ENCODE data around the gene COL7A1. TPM values are rescaled to one million over a fixed set of nuclear protein-coding genes. Genes with fewer than 3 reads are reported as not detected.

The COL7A1 gene
- total and polyA plus RNA-seq, 2 of the 13 experiments (the other 11 are each of a cell fraction or from before 2014, with no cell fraction given) = 2.7 to 11.7 TPM

DNA sequence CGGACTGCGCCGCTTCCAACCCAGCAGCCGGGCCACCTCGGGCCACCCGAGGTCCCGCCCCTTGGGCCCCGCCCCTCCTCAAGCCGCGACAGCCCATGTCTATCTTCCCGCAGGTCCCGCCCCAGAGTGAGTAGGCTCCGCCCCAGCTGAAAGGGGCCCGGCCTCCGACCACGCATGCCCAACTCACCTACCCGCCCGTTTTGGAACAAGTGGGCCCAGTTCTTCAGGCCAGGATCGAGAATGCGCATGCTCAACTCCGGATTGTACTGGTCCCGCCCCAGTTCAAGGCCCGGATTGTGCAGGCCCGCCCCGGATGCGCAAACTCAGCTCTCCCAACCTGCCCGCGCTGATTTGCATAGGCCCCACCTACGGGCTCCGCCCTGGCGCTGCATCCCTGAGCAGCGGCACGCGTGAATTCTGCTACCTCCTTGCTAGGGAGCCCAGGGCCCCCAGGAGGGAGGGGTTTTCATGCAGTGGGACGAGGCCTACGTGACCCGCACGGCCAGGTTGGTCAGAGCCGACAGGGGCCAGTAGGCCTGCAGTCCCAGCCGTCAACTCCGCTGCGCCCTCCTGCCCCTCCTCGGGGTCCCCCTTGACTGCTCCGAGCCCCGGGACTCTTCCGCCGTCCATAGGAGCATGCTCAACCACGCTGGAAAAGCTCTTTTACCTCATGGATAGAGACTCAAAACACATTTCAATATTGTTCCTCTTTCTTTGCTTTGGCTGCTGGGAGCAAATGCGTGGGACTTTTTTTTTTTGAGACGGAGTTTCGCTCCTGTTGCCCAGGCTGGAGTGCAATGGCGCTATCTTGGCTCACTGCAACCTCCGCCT, 38.1 kb downstream of the COL7A1 start, which contains the start of gene PFKFB4 (continued):
- TF ChIP-seq SNAI1 (CRISPR knock-in tag; IDR thresholded peaks at IDR 0.05; ENCODE audit: borderline replicate concordance) (no peak), ZNF260 (CRISPR knock-in tag; IDR thresholded peaks at IDR 0.05; ENCODE audit: borderline replicate concordance, low read depth) (no peak), ZNF329 (CRISPR knock-in tag; IDR thresholded peaks at IDR 0.05; ENCODE audit: low read depth) (peak; percentile 71; the same call in 1 of the 2 replicates), PAF1 (CRISPR knock-in tag; IDR thresholded peaks at IDR 0.05) (no peak), SIN3A (IDR thresholded peaks at IDR 0.05; ENCODE audit: borderline replicate concordance, low read depth, low read length) (peak; percentile 71; the same call in 1 of the 2 replicates), MED13 (CRISPR knock-in tag; IDR thresholded peaks at IDR 0.05) (peak; percentile 60; the same call in 1 of the 2 replicates), ZNF75D (CRISPR knock-in tag; IDR thresholded peaks at IDR 0.05; ENCODE audit: borderline replicate concordance) (no peak), EZH2 (conservative IDR thresholded peaks at IDR 0.05; ENCODE audit: low read depth, low read length) (no peak), ZNF441 (CRISPR knock-in tag; IDR thresholded peaks at IDR 0.05; ENCODE audit: borderline replicate concordance) (no peak; the same call in 1 of the 2 replicates), RFX3 (CRISPR knock-in tag; IDR thresholded peaks at IDR 0.05) (no peak), NCOA1 (CRISPR knock-in tag; IDR thresholded peaks at IDR 0.05) (no peak), ZFP36 (IDR thresholded peaks at IDR 0.05; ENCODE audit: borderline replicate concordance, low read depth, low read length, partially characterized antibody) (no peak), FOXP1 (IDR thresholded peaks at IDR 0.05) (no peak), FOXP1 (CRISPR knock-in tag; IDR thresholded peaks at IDR 0.05) (peak; percentile 63; the same call in 1 of the 2 replicates), SMAD9 (CRISPR knock-in tag; IDR thresholded peaks at IDR 0.05) (no peak), NKX3-1 (CRISPR knock-in tag; IDR thresholded peaks at IDR 0.05) (no peak), HNRNPL (IDR thresholded peaks at IDR 0.05; ENCODE audit: low read depth, low read length) (no peak), AHR (CRISPR knock-in tag; IDR thresholded peaks at IDR 0.05) (no peak)
- TF ChIP-seq, protein P1, sequence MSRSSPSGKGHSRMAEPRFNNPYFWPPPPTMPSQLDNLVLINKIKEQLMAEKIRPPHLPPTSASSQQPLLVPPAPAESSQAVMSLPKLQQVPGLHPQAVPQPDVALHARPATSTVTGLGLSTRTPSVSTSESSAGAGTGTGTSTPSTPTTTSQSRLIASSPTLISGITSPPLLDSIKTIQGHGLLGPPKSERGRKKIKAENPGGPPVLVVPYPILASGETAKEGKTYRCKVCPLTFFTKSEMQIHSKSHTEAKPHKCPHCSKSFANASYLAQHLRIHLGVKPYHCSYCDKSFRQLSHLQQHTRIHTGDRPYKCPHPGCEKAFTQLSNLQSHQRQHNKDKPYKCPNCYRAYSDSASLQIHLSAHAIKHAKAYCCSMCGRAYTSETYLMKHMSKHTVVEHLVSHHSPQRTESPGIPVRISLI (CRISPR knock-in tag; IDR thresholded peaks at IDR 0.05; ENCODE audit: borderline replicate concordance) = peak; percentile 69
- TF ChIP-seq, protein P2, sequence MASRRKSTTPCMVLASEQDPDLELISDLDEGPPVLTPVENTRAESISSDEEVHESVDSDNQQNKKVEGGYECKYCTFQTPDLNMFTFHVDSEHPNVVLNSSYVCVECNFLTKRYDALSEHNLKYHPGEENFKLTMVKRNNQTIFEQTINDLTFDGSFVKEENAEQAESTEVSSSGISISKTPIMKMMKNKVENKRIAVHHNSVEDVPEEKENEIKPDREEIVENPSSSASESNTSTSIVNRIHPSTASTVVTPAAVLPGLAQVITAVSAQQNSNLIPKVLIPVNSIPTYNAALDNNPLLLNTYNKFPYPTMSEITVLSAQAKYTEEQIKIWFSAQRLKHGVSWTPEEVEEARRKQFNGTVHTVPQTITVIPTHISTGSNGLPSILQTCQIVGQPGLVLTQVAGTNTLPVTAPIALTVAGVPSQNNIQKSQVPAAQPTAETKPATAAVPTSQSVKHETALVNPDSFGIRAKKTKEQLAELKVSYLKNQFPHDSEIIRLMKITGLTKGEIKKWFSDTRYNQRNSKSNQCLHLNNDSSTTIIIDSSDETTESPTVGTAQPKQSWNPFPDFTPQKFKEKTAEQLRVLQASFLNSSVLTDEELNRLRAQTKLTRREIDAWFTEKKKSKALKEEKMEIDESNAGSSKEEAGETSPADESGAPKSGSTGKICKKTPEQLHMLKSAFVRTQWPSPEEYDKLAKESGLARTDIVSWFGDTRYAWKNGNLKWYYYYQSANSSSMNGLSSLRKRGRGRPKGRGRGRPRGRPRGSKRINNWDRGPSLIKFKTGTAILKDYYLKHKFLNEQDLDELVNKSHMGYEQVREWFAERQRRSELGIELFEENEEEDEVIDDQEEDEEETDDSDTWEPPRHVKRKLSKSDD (CRISPR knock-in tag; IDR thresholded peaks at IDR 0.05; ENCODE audit: low read depth) = no peak
- TF ChIP-seq, protein P3, sequence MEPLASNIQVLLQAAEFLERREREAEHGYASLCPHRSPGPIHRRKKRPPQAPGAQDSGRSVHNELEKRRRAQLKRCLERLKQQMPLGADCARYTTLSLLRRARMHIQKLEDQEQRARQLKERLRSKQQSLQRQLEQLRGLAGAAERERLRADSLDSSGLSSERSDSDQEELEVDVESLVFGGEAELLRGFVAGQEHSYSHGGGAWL (CRISPR knock-in tag; IDR thresholded peaks at IDR 0.05) = no peak
- TF ChIP-seq, protein P4, sequence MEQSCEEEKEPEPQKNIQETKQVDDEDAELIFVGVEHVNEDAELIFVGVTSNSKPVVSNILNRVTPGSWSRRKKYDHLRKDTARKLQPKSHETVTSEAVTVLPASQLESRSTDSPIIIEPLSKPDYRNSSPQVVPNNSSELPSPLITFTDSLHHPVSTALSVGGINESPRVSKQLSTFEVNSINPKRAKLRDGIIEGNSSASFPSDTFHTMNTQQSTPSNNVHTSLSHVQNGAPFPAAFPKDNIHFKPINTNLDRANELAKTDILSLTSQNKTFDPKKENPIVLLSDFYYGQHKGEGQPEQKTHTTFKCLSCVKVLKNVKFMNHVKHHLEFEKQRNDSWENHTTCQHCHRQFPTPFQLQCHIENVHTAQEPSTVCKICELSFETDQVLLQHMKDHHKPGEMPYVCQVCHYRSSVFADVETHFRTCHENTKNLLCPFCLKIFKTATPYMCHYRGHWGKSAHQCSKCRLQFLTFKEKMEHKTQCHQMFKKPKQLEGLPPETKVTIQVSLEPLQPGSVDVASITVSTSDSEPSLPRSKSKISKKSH (CRISPR knock-in tag; IDR thresholded peaks at IDR 0.05; ENCODE audit: borderline replicate concordance) = peak; percentile 80; the same call in 1 of the 2 replicates
- TF ChIP-seq, protein P5, sequence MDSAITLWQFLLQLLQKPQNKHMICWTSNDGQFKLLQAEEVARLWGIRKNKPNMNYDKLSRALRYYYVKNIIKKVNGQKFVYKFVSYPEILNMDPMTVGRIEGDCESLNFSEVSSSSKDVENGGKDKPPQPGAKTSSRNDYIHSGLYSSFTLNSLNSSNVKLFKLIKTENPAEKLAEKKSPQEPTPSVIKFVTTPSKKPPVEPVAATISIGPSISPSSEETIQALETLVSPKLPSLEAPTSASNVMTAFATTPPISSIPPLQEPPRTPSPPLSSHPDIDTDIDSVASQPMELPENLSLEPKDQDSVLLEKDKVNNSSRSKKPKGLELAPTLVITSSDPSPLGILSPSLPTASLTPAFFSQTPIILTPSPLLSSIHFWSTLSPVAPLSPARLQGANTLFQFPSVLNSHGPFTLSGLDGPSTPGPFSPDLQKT (CRISPR knock-in tag; IDR thresholded peaks at IDR 0.05; ENCODE audit: borderline replicate concordance) = no peak

Measured in HepG2 (cell line).